RCC 7860 (cell line): Measurements from ENCODE around the gene MTERF4.

Experiments used
- DNase-seq: peaks from one replicate; pipeline ENCODE4 v3.0.0-alpha.2; 2015; ENCODE audit warnings: low spot score
- FAIRE-seq: peaks from 2 replicates; lab custom pipeline; 2012; peaks lifted over from hg19 to GRCh38; lab: Jason Lieb, UNC

MTERF4 gene

DNA sequence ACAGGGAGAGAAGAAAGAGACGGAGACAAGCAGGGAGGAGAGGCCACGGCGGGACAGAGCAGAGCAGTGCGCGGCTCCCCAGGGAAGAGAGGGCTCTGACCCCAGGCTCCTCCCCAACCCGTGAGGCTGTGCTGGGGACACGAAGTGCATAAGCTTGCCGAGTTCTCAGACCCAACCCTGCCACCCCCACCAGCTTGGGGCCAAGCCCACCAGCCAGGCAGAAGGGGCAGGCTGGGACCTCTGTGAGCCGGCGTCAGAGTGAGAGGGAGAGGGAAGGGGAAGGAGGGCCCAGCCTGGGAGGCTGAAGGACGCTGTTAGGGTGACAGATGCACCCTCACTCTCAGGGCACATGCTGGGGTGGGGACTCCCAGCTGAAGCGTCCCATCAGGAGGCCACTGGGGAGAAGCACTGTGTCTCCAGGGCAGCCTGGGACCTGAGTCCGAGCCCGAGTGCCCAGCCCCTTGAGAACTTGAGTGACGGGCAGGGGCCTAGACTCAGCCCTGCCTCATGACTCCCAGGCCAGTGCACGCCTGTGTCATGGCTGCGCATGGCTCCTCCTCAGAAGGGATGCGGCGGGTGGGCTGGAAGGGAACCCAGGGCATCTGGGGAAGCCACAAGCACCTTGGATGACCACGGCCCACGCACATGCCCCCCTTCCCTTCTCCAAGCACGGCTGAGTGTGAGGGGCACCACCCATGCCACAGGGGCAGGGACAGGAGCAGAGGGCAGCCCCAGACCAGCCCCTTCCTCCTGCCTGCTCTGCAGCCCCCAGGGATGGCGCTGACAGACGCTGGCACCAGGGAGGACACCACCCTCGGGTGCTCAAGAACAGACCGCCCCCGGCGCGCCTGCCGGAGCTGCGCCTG, 31.0 kb downstream of the MTERF4 start:
- no peak for FAIRE-seq
- no peak for DNase-seq

DNA sequence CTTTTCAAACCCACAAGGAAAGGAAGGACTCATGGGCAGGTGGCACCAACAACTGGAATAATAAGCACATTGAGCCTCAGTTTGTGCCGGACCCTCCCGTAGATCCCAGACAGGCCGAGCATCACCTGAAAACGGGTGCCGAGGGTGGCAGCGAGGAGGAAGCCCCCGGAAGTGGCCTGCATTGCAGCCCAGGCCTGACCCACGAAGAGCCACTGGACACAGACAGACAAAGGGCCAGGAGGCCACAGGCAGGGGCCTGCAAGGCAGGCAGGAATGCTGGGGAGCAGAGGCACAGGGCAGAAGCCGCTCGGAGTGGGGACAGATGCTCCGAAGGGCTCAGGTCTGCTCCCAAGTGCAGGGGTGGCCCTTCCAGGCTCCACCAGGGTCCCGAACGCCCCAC, 31.7 kb downstream of the MTERF4 start:
- DNase-seq (no peak), FAIRE-seq (no peak)

DNA sequence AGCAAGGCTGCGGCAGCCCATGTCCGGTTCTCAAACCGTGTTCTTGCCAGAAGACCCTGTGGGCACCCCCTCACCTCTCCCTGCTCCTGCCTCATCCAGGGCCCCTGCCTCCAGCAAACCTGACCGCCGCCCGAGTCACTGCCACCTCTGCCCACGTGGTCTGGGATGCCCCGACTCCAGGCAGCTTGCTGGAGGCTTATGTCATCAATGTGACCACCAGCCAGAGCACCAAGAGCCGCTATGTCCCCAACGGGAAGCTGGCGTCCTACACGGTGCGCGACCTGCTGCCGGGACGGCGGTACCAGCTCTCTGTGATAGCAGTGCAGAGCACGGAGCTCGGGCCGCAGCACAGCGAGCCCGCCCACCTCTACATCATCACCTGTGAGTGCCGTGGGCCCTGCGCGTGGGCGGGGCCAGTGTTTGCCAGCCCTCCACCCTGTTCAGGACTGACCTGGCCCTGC, 32.2 kb downstream of the MTERF4 start:
- DNase-seq (no peak), FAIRE-seq (no peak)

DNA sequence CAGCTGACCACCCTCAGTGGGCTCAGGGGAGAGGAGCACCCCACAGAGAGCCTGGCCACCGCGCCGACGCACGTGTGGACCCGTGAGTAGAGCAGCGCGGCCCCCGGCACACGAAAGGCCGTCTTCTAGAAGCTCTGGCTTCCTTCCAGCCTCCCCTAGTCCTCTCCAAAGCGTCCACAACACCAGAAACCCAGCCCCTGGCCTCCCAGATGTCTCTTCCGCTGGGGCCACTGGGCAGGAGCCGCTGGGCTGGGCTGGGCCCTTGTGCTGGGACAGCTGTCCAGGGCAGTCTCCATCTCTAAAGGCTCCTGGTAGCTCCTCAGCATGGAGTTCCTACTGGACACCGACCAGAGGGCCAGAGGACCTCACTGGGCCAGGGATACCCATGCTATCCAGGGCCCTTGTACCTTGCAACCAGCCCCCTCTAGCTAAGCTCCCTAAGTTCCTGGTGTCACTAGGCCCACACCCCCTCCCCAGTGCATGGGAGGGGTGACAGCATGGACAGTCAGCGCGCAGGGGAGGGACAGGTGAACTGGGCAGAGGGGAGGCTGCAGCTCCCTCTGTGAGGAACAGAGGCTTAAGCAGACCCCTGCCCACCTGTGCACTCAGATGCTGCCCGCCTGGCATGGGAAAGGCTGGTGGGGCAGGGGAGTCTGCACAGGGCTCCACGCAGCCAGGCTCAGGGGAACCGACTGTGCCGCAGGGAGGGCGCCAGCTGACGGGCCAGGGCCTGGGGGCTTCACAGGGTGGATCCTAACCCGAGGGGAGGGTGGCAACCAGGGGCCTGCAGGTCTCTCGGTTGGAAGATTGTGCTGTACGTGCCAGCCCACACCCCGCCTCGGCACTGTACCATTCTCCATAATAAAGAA, 32.9 kb downstream of the MTERF4 start:
- DNase-seq, result no peak
- no peak for FAIRE-seq

DNA sequence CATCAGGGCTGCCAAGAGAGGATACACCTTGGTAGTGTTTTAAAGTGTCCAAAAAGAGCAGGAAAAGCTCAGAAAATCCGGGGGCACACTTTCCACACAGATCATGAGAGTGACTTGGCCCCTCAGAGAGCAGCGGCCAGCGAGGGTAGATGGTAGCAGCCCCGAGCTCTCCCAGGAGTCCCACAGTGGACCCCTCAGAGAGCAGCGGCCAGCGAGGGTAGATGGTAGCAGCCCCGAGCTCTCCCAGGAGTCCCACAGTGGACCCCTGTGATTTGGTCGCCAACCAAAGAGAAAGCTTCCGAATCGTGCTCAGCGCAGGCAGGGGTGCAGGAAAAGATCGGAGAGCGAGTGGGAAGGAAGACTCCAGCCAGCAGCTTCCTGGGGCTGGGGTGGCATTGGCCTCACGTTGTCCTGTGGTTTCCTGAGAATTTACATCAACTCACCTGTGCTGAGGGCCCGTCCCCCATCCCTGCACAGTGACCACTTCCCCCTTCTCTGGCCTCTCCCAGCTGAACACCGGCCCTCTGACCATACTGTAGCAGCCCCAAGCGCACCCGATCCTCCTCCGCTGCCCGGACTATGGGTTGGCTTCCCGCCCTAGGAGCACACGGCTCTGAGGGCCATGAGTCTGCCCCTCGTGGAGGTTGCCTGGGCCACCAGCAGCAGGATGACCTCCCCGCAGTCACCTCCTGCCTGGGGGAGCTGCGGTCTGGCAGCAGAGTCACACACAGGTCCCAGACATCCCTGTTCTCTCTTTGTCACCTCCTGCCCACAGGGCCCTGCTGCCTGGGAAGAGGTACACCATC, 33.7 kb downstream of the MTERF4 start:
- FAIRE-seq, result no peak
- no peak for DNase-seq

DNA sequence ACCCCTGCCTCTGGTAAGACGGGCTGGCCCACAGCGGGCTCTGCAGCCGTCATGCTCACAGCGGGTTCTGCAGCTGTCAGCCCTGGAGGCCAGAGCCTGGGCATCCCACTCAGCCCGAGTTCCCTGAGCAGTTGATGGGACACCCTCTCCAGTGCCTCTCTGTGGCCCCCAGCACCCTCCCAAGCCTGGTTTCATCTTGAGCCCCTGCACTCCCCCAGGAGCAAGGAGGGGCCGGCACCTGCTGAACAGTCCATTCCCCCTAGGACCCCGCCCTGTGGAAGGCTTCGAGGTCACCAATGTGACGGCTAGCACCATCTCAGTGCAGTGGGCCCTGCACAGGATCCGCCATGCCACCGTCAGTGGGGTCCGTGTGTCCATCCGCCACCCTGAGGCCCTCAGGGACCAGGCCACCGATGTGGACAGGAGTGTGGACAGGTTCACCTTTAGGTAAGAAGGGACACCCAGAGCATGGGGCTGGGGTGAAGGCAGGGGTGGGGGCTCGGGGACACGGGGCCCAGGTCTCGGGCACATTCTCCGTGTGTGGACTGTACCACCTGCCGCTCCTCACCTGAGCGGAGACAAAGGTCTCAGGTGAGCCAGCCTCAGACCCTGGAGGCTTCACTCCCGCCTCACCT, 34.5 kb downstream of the MTERF4 start:
- FAIRE-seq, result no peak

GRCh38 chr2:241066893-241067341, 35.2 kb downstream of the MTERF4 start:
- no peak for FAIRE-seq
- no peak for DNase-seq

More for the DNA sequence above, 34.5 kb downstream of the MTERF4 start:
- DNase-seq, result no peak

GRCh38 chr2:241066171-241066892, 35.8 kb downstream of the MTERF4 start:
- no peak for FAIRE-seq
- no peak for DNase-seq

- DNase-seq (no peak), FAIRE-seq (no peak)
Observed at GRCh38 chr2:241065355-241065803, 36.7 kb downstream of the MTERF4 start.

DNA sequence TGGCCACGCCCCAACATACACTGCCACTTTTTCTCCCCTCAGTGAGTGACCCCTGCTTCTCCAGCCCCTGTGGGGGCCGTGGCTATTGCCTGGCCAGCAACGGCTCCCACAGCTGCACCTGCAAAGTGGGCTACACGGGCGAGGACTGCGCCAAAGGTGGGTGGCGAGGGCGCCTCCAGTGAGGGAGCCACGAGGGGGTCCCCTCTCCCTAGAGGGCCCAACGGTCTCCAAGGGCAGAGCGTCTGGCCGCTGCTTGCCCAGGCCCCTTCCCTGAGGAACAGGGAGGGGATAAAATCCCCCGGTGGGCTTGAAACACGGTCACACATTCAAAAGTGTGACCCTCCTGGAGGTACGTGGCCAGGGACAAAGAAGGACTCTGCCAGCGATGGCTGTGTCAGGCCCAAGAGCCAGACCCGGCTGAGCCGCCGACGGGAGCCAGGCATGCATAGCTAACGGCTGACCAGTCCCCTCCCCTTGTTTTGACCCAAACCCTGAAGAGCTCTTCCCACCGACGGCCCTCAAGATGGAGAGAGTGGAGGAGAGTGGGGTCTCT, 37.2 kb downstream of the MTERF4 start:
- DNase-seq (no peak), FAIRE-seq (no peak)

DNA sequence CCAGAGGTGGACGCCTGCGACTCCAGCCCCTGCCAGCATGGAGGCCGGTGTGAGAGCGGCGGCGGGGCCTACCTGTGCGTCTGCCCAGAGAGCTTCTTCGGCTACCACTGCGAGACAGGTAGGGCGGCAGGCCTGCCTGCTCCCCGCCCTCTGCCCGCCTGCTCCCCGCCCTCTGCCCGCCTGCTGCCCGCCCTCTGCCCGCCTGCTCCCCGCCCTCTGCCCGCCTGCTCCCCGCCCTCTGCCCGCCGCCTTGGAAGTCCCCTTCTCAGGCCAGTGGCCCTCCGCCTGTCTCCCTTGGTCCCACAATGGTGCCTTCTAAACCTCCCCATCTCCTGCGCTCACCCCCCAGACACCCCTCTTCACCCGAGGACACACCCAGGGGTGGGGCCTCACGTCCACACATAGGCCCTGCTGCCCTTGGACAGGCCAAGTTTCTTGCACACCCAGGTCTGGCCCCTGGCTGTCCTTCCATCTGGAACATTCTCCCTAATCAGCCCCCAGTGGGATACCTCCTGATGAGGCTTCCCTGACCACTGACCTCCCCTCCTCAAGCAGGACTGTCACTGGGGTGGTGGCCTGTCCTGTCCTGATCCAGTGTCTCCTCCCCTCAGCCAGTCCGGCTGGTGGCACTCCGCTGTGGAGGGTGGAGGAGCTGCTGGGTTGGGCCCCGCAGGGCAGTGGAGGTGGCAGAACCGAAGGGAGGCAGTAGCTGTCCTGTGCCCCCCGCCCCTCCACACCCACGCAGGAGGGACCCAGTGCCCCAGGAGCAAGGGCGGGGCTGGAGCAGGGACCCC, 37.9 kb downstream of the MTERF4 start:
- FAIRE-seq (no peak), DNase-seq (no peak)

- no peak for DNase-seq
- no peak for FAIRE-seq
Observed at GRCh38 chr2:241063587-241063986, 38.5 kb downstream of the MTERF4 start.

DNA sequence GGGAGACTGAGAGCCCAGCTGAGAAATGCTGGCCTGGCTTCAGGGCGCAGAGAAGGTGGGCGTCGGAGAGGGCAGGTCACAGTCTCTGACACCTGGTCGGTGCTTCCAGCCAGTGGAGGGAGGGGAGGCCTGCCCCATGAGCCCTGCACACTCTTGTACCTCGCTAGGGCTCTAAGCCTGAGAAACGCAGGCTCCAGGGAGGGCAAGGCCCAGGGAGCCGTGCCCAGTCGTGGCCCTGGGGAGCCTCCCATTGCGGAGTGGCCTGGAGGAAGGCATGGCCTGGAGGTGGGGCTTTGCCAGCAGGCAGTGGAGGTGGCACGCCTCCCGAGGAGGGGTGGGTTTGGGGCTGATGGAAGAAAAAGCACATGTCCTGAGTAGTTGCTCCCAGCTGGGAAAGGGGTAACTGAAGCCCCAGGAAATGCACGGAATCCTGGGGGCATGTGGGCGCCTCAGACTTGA, 39.0 kb downstream of the MTERF4 start:
- DNase-seq (no peak), FAIRE-seq (no peak)

DNA sequence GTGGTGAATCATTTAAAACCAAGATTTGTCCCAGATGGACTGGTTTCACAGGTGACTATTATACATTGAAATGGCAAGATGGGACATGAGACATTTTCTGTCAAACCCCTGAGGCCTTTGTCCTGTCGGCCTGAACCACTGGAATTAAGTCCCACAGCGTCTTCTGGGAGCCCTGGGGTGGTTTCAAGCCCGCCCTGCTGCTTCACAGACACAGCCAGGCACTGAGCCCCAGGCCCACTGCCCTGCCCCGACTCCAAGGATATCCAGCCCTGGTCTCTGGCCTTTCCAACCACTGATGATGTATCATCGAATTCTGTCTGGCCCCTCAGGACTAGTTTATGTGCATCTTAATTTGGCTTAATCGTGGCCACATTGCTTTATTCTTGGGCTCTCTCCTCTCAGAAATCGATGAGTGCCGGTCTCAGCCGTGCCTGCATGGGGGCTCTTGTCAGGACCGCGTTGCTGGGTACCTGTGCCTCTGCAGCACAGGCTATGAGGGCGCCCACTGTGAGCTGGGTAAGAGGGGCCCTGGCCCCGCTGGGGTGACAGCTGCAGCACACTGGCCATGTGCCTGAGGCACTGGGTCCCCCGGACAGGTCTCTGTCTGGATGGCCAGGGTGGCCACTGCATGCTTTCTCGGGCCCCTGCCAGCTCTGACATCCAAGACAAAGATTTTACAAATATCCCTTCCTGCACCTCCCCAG, 39.5 kb downstream of the MTERF4 start:
- DNase-seq (no peak), FAIRE-seq (no peak)

DNA sequence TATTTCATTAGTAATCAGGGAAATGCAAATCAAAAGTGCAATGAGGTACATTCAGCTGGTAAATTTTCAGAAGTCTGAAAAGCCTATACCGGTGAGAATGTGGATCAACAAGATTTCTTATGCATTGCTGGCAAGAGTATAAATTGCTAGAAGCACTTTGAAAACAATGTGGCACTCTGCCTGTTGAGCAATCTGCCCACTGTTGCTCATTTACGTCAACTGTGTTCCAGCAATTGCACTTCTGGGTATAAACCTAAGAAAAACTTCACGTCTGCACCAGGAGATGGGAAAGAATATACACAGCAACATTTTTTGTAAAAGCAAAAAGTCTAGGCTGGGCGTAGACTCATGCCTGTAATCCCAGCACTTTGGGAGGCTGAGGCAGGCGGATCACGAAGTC, 40.8 kb downstream of the MTERF4 start:
- FAIRE-seq (no peak), DNase-seq (no peak)

DNA sequence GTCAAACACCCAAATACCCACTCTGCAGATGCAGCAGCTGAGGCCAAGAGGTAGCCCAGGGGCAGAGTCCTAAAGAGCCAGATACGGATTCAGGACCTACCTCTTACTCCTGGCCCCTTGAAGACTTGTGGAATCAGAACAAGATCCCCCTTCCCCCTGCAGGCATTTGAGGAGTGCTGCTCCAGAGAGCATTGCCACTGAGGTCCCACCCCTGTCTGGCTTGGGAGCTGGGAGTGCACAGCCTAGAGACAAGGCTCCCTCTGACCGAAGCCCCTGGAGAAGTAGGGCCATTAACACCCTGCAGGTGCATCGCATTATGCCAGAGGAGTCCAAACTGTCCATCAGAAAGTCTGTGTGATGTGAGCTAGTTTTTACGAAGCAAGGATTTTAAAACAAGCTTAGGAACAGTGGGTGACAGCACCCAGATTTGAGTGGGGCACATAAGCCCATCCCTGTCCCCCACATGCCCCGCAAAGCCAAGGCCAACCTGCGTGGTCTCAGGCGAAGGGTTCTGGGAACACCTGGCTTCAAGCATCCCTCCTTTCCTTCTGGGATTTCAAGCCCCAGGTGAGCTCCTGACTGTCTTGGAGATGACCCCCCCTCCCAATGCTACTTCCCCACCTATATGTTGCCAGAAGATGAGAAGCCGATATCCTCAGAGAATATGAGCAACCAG, 48.4 kb downstream of the MTERF4 start:
- DNase-seq (no peak), FAIRE-seq (no peak)

DNA sequence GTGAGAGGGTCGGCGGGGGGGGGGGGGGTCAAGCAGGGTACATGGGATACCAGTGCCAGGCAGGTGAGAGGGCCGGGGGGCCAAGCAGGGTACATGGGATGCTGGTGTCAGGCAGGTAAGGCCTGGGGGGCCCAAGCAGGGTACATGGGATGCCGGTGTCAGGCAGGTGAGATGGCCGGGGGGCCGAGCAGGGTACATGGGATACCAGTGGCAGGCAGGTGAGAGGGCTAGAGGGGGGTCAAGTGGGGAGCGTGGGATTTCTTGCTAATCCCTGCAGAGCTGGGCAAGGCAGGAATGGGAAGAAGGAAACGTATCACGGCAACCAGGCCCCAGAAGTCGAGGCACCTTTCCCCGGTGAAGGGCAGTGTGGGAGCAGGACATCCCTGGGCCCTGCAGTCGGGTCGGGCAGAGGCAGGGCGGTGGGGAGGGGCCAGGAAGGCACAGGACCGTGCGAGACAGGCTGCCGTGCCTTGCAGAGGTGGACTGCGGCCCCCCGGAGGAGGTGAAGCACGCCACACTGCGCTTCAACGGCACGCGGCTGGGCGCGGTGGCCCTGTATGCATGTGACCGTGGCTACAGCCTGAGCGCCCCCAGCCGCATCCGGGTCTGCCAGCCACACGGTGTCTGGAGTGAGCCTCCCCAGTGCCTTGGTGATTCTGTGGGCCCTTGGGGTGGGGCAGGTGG, 49.3 kb downstream of the MTERF4 start:
- DNase-seq, result no peak
- FAIRE-seq, result no peak
